Peyer's patch (tissue), 4 donors: ENCODE results near the gene CDK9. TPM values are rescaled to one million over a fixed set of nuclear protein-coding genes. Genes with fewer than 3 reads are reported as not detected.
A peak's percentile ranks its signal among the peaks of the same experiment; 100 is the strongest.

Source experiments
- DNase-seq, 3 donors: peaks; one replicate each; pipeline ENCODE4 v3.0.0-alpha.2; 2017 to 2019
- H3K27ac ChIP-seq, 4 donors: fragments of 200-600 bp; sonication (generic); one replicate each; pipeline ENCODE4 v1.5.1; 2016 to 2019
- H3K27me3 ChIP-seq, 2 donors: fragments of 200-600 bp; sonication (generic); one replicate each; pipeline ENCODE4 v1.5.1; 2019
- H3K36me3 ChIP-seq, 3 donors: fragments of 200-600 bp; sonication (generic); one replicate each; pipeline ENCODE4 v1.5.1; 2016 to 2019
- H3K4me1 ChIP-seq, 4 donors: fragments of 200-600 bp; sonication (generic); one replicate each; pipeline ENCODE4 v1.5.1; 2016 to 2019
- H3K4me3 ChIP-seq, 4 donors: fragments of 200-600 bp; sonication (generic); 1 replicate in 3 of 4; 2 replicates in 1 of 4; pipeline ENCODE4 v1.5.1; 2016 to 2019; ENCODE audit warnings: mild to moderate bottlenecking in 1 of 4
- H3K9me3 ChIP-seq, 4 donors: fragments of 200-600 bp; sonication (generic); one replicate each; pipeline ENCODE4 v1.5.1; 2016 to 2019; ENCODE audit warnings: mild to moderate bottlenecking in 1 of 4
- CTCF ChIP-seq, 6 experiments: fragments of 450-650 bp in 4 of 6; fragments of 200-600 bp in 2 of 6; sonication (generic) in 1 of 6; IDR thresholded peaks; one replicate each; pipeline ENCODE4 v1.5.1; 2017 to 2019; ENCODE audit warnings: antibody characterized with exemption in 6 of 6, mild to moderate bottlenecking in 3 of 6, moderate library complexity in 1 of 6
- POLR2A ChIP-seq, 2 donors: fragments of 450-650 bp; IDR thresholded peaks; one replicate each; pipeline ENCODE4 v1.5.1; 2017; ENCODE audit warnings: antibody characterized with exemption in 2 of 2, mild to moderate bottlenecking in 2 of 2, moderate library complexity in 2 of 2
- total RNA-seq, 4 donors: library from RNA; depleted of rRNA; stranded (reverse); fragments of >200 nt; gene quantifications; one replicate each; pipeline ENCODE4 v1.1.0, GENCODE V29; 2016

The CDK9 gene
- total RNA-seq, 4 donors from 2014 or later: 53.6 to 116 (median 83.9) TPM

DNA sequence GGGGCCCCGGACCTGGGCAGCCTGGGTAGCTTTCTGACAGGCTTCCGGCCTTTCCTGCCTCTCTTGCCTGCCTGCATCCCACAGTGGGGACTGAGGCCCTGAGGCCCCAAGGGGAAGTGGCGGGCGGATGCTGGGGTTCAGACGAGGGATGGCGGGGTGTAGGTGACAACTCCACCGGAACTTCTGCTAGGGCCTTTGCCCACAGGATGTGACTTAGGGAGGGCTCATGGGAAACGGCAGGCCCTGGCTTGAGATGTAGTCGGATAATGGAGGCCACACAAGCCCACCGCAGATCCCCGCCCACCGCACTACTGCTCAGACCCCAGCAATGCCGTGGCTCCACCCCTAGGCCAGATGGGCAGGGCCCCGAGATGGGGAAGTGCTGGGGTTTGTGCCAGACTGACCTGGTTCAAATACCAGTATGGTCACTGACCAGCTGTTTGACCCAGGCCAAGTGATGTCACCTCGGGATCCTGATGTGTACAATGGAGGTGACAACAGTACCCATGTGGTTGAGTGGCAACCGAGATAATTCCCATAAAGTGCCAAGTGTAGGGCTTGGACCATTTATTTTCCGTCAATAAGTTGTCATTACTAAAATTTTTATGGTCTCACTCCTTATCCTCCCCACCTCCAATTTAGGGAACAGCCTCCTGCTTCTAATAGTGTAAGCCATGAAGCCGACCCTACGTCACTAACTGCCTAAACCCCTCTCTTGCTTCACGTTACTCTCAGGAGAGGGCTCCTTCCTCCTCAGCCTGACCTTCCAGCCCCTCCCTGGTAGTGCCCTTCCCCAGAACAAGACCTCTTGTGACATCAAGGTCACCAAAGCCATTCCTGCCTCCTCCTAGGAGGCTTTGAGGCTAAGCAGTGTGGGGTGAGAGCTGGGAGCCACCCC, 2.5 kb upstream of the CDK9 start:
- H3K36me3 ChIP-seq: peaks cover 0 to 16% (median 0%) of the 10 kb centered on the region in 3 donors
- no peaks in the 10 kb centered on the region for H3K9me3 ChIP-seq
- no peaks in the 10 kb centered on the region for H3K27me3 ChIP-seq
- H3K27ac ChIP-seq: peak overlapping the region; percentile 77 to 97 (median 96)
- peak in 2 of 3 donors; percentile 88 to 93 for DNase-seq
- H3K4me1 ChIP-seq: peaks cover 0 to 30% (median 22%) of the 10 kb centered on the region in 4 donors
- H3K4me3 ChIP-seq: no peak overlapping the region
- no peak for TF ChIP-seq CTCF (IDR thresholded peaks at IDR 0.05)
- peak in 1 of 2 donors; percentile 14 for TF ChIP-seq POLR2A (IDR thresholded peaks at IDR 0.05)

DNA sequence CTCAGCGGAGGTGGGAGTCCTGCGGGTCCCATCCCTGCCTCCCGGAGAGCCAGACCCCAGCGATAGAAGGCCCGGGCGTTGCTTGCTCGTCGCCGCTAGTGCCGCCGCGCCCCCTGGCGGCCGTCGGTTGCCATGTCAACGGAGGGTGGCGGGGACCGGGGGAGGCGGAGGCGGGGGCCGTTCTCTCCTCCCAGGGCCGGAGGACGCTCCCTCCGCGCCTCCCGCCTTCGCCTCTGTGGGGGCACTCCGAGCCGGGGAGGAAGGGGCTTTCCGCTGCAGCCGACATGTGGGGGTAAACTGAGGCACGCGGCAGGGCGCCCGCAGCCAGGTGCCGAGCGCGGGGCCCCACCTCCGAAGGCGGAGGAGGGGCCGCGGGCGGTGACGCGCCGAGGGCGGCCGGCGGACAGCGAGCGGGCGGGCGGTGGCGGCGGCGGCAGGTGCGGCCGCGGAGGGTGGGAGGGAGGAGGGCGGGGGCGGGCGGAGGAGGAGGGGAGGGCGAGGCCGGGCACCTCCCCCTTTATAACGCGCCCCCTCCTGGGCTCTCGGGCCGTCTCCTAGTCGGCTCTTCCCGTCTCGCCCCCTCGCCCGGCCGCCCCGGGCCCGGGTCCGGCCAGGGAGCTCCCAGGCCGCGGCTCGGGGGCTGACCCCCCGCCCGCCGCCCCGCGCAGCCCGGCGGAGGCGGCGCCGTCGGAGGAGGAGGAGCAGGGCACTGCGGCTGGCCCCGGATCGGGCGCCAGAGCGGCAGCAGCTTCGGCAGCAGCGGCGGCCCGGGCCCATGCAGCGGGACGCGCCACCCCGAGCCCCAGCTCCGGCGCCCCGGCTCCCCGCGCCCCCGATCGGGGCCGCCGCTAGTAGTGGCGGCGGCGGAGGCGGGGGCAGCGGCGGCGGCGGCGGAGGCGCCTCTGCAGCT, 556 bp upstream of the CDK9 start:
- peak in 1 of 2 donors; percentile 70 for TF ChIP-seq POLR2A (IDR thresholded peaks at IDR 0.05)
- peak; percentile 86 to 99 (median 90) for TF ChIP-seq CTCF (IDR thresholded peaks at IDR 0.05)
- H3K4me3 ChIP-seq: peak overlapping the region; percentile 86 to 100 (median 98)
- peak; percentile 86 to 94 (median 93) for DNase-seq
- no peaks in the 10 kb centered on the region for H3K9me3 ChIP-seq
- peak overlapping the region; percentile 95 to 100 (median 96) for H3K27ac ChIP-seq
- peaks cover 0 to 39% (median 20%) of the 10 kb centered on the region in 4 donors for H3K4me1 ChIP-seq
- H3K27me3 ChIP-seq: no peaks in the 10 kb centered on the region
- H3K36me3 ChIP-seq: peaks cover 0 to 35% (median 0%) of the 10 kb centered on the region in 3 donors

GRCh38 chr9:127786773-127787104, 905 bp downstream of the CDK9 start:
- H3K27me3 ChIP-seq: no peaks in the 10 kb centered on the region
- no peaks in the 10 kb centered on the region for H3K9me3 ChIP-seq
- H3K4me1 ChIP-seq: peaks cover 0 to 39% (median 20%) of the 10 kb centered on the region in 4 donors
- H3K36me3 ChIP-seq: peaks cover 0 to 49% (median 0%) of the 10 kb centered on the region in 3 donors
- TF ChIP-seq POLR2A (IDR thresholded peaks at IDR 0.05): no peak
- TF ChIP-seq CTCF (IDR thresholded peaks at IDR 0.05): peak in 4 of 6 experiments; percentile 45 to 63 (median 56)
- no peak for DNase-seq
- H3K27ac ChIP-seq: peak overlapping the region; percentile 95 to 100 (median 96)
- H3K4me3 ChIP-seq: peak overlapping the region; percentile 86 to 100 (median 98)

DNA sequence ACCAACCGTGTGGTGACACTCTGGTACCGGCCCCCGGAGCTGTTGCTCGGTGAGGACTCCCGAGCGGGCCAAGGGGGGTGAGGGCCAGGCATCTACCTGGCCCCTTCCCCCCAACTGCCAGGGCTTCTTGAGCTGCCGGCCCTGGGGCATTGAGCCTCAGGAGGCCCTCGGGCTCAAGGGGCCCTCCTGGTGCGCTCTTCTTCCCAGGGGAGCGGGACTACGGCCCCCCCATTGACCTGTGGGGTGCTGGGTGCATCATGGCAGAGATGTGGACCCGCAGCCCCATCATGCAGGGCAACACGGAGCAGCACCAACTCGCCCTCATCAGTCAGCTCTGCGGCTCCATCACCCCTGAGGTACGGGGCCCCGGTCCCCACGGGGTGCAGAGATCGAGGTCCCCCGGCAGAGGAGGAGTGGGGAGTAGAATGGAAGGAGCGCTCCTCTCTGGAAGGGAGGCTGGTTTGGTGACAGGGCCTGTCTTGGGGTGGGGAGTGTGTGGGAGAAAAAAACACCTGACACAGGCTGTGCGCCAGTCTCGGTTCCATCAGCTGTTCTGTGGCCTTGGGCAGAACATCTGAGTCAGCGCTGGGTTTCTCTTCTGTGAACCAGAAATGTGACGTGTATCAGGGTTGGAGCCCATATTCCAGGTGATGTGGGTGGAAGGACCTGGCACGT, 2.6 kb downstream of the CDK9 start:
- no peak overlapping the region for H3K4me3 ChIP-seq
- H3K4me1 ChIP-seq: peaks cover 0 to 52% (median 12%) of the 10 kb centered on the region in 4 donors
- no peak for DNase-seq
- TF ChIP-seq POLR2A (IDR thresholded peaks at IDR 0.05) (no peak), CTCF (IDR thresholded peaks at IDR 0.05) (no peak)
- H3K27me3 ChIP-seq: no peaks in the 10 kb centered on the region
- peaks cover 0 to 65% (median 0%) of the 10 kb centered on the region in 3 donors for H3K36me3 ChIP-seq
- H3K9me3 ChIP-seq: no peaks in the 10 kb centered on the region
- H3K27ac ChIP-seq: no peak overlapping the region

DNA sequence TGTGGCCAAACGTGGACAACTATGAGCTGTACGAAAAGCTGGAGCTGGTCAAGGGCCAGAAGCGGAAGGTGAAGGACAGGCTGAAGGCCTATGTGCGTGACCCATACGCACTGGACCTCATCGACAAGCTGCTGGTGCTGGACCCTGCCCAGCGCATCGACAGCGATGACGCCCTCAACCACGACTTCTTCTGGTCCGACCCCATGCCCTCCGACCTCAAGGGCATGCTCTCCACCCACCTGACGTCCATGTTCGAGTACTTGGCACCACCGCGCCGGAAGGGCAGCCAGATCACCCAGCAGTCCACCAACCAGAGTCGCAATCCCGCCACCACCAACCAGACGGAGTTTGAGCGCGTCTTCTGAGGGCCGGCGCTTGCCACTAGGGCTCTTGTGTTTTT, 3.3 kb downstream of the CDK9 start:
- TF ChIP-seq CTCF (IDR thresholded peaks at IDR 0.05): no peak
- no peak for TF ChIP-seq POLR2A (IDR thresholded peaks at IDR 0.05)
- Histone ChIP-seq H3K36me3 (peaks cover 0 to 65% (median 0%) of the 10 kb centered on the region in 3 donors), H3K4me1 (peaks cover 0 to 57% (median 5%) of the 10 kb centered on the region in 4 donors), H3K27me3 (no peaks in the 10 kb centered on the region), H3K9me3 (no peaks in the 10 kb centered on the region), H3K27ac (no peak overlapping the region), H3K4me3 (no peak overlapping the region)
- no peak for DNase-seq
